SK-N-SH (cell line): ENCODE measurements around the gene DNAJC5. TPM values are rescaled to one million over a fixed set of nuclear protein-coding genes. Genes with fewer than 3 reads are reported as not detected.

ENCODE experiments used
- CTCF ChIA-PET: fragments of 300-600, 350-600 bp; formaldehyde crosslinking; extraction: SDS; loops from one replicate; lab custom pipeline; 2021; lab: Yijun Ruan, JAX
- POLR2A ChIA-PET: fragments of 350-600 bp; sonication (Branson Sonifier 250); formaldehyde crosslinking; extraction: SDS; loops from one replicate; lab custom pipeline; 2020; ENCODE audit warnings: antibody characterized with exemption, inconsistent platforms; lab: Yijun Ruan, JAX
- DNase-seq: peaks from one replicate; pipeline ENCODE4 v3.0.0; 2012
- H2AFZ ChIP-seq: fragments of 200-600 bp; sonication (generic); 2 replicates; pipeline ENCODE4 v1.8.1; 2016; ENCODE audit warnings: antibody characterized with exemption, mild to moderate bottlenecking, low read depth
- H3F3A ChIP-seq: fragments of 200-600 bp; sonication (generic); replicated peaks from 2 replicates; pipeline ENCODE3; 2016; ENCODE audit warnings: antibody characterized with exemption, mild to moderate bottlenecking; ENCODE audit not compliant: insufficient read depth
- H3K27ac ChIP-seq, 2 experiments: fragments of 200-500 bp in 1 of 2; fragments of 200-600 bp in 1 of 2; sonication (Bioruptor generic) in 1 of 2; sonication (generic), shearing (Covaris generic) in 1 of 2; 2 replicates each; pipeline versions ENCODE4 v1.5.1 to v1.6.1; 2014 to 2016; ENCODE audit warnings: low read depth in 2 of 2, inconsistent platforms in 1 of 2, low read length in 1 of 2, mild to moderate bottlenecking in 1 of 2, mixed read lengths in 1 of 2
- H3K27me3 ChIP-seq: fragments of 200-600 bp; sonication (generic), shearing (Covaris generic); 2 replicates; pipeline ENCODE4 v1.6.1; 2016; ENCODE audit warnings: mixed run types; ENCODE audit not compliant: insufficient read depth
- H3K36me3 ChIP-seq, 2 experiments: fragments of 200-500 bp in 1 of 2; fragments of 200-600 bp in 1 of 2; sonication (Bioruptor generic) in 1 of 2; sonication (generic) in 1 of 2; replicated peaks in 1 of 2; 2 replicates each; pipeline versions ENCODE3 to v1.5.1; 2014 to 2016; ENCODE audit warnings: low read length in 1 of 2, mild to moderate bottlenecking in 1 of 2; ENCODE audit not compliant: insufficient read depth in 2 of 2, control insufficient read depth in 1 of 2
- H3K4me1 ChIP-seq, 2 experiments: fragments of 200-500 bp in 1 of 2; fragments of 200-600 bp in 1 of 2; sonication (Bioruptor generic) in 1 of 2; sonication (generic), shearing (Covaris generic) in 1 of 2; 2 replicates each; pipeline versions ENCODE4 v1.5.1 to v1.6.1; 2014 to 2016; ENCODE audit warnings: low read depth in 1 of 2, low read length in 1 of 2, mixed run types in 1 of 2; ENCODE audit not compliant: insufficient read depth in 2 of 2, control insufficient read depth in 1 of 2
- H3K4me2 ChIP-seq: fragments of 200-600 bp; sonication (generic), shearing (Covaris generic); 2 replicates; pipeline ENCODE4 v1.6.1; 2017; ENCODE audit warnings: mixed run types
- H3K4me3 ChIP-seq, 2 experiments: fragments of 200-500 bp in 1 of 2; fragments of 200-600 bp in 1 of 2; sonication (Bioruptor generic) in 1 of 2; sonication (generic), shearing (Covaris generic) in 1 of 2; 2 replicates each; pipeline versions ENCODE4 v1.5.1 to v1.8.1; 2014 to 2016; ENCODE audit warnings: low read depth in 2 of 2, inconsistent platforms in 1 of 2, low read length in 1 of 2, mild to moderate bottlenecking in 1 of 2, mixed read lengths in 1 of 2, moderate library complexity in 1 of 2
- H3K79me2 ChIP-seq: fragments of 200-600 bp; sonication (generic); 2 replicates; pipeline ENCODE4 v1.8.1; 2017; ENCODE audit warnings: mild to moderate bottlenecking; ENCODE audit not compliant: insufficient read depth
- H3K9ac ChIP-seq: fragments of 200-600 bp; sonication (generic); 2 replicates; pipeline ENCODE4 v1.6.1; 2017; ENCODE audit warnings: mixed run types
- H3K9me2 ChIP-seq: fragments of 200-600 bp; sonication (generic); 2 replicates; pipeline ENCODE4 v1.6.1; 2017; ENCODE audit warnings: mixed run types
- H3K9me3 ChIP-seq: fragments of 200-600 bp; sonication (generic); 2 replicates; pipeline ENCODE4 v1.6.1; 2017; ENCODE audit warnings: mixed run types, mild to moderate bottlenecking, moderate library complexity
- H4K20me1 ChIP-seq: fragments of 200-600 bp; sonication (generic); 2 replicates; pipeline ENCODE4 v1.6.1; 2017; ENCODE audit warnings: mild to moderate bottlenecking, mixed run types; ENCODE audit not compliant: insufficient read depth
- ELF1 ChIP-seq: IDR thresholded peaks from 2 replicates; pipeline ENCODE4 v1.4.0; 2012
- EP300 ChIP-seq, 2 experiments: IDR thresholded peaks; 2 replicates each; pipeline versions ENCODE4 v1.4.0 to v1.6.1; 2012; ENCODE audit warnings: borderline replicate concordance in 1 of 2, low read depth in 1 of 2, low read length in 1 of 2
- FOSL2 ChIP-seq: IDR thresholded peaks from 2 replicates; pipeline ENCODE4 v1.4.0; 2012; ENCODE audit warnings: low read depth, mild to moderate bottlenecking, moderate library complexity, borderline replicate concordance
- FOXJ3 ChIP-seq: sonication (generic); formaldehyde crosslinking; IDR thresholded peaks from 2 replicates; pipeline ENCODE4 v1.5.1; 2020; ENCODE audit warnings: mild to moderate bottlenecking, missing genetic modification reagents
- GATA2 ChIP-seq: sonication (generic); formaldehyde crosslinking; IDR thresholded peaks from 2 replicates; pipeline ENCODE4 v1.5.0; 2020; ENCODE audit warnings: mild to moderate bottlenecking, missing genetic modification reagents
- JUND ChIP-seq: IDR thresholded peaks from 2 replicates; pipeline ENCODE4 v1.4.0; 2012
- MEF2A ChIP-seq: IDR thresholded peaks from 2 replicates; pipeline ENCODE4 v1.4.0; 2012; ENCODE audit warnings: low read depth, borderline replicate concordance
- PBX3 ChIP-seq: IDR thresholded peaks from 2 replicates; pipeline ENCODE4; 2012
- RCOR1 ChIP-seq: fragments of 150-350 bp; IDR thresholded peaks from 2 replicates; pipeline ENCODE4 v1.6.1; 2017; ENCODE audit warnings: antibody characterized with exemption, low read length
- SIN3A ChIP-seq: IDR thresholded peaks from 2 replicates; pipeline ENCODE4 v1.6.1; 2012; ENCODE audit warnings: low read depth, mild to moderate bottlenecking, low read length, moderate library complexity, borderline replicate concordance
- SMC3 ChIP-seq: IDR thresholded peaks from 2 replicates; pipeline ENCODE4 v1.6.1; 2012; ENCODE audit warnings: low read depth, low read length, improper control_type of control experiment
- TCF12 ChIP-seq: IDR thresholded peaks from 2 replicates; pipeline ENCODE4 v1.4.0; 2012
- USF2 ChIP-seq: fragments of 150-350 bp; IDR thresholded peaks from 2 replicates; pipeline ENCODE4 v1.6.1; 2017; ENCODE audit warnings: antibody characterized with exemption, low read length, low read depth, borderline replicate concordance
- WGBS: methylation state at CpG from one replicate; pipeline ENCODE4 v1.1.6; 2017; ENCODE audit warnings: low lambda C conversion rate; 5-methylcytosine and 5-hydroxymethylcytosine counted together
- polyA plus RNA-seq, 3 experiments: library from polyadenylated mRNA; depleted of rRNA; stranded (reverse); fragments of >200 nt; gene quantifications; 2 replicates each; pipeline ENCODE4 v1.2.3, GENCODE V29; 2012
- TF ChIP-seq, protein P1 (sequence below): fragments of 150-350 bp; IDR thresholded peaks from 2 replicates; pipeline ENCODE4 v1.6.1; 2016; ENCODE audit warnings: mild to moderate bottlenecking, low read depth, low read length

DNAJC5 gene
- polyA plus RNA-seq, 1 of the 3 experiments (the other 2 are of a cell fraction): 24.2 TPM

DNA sequence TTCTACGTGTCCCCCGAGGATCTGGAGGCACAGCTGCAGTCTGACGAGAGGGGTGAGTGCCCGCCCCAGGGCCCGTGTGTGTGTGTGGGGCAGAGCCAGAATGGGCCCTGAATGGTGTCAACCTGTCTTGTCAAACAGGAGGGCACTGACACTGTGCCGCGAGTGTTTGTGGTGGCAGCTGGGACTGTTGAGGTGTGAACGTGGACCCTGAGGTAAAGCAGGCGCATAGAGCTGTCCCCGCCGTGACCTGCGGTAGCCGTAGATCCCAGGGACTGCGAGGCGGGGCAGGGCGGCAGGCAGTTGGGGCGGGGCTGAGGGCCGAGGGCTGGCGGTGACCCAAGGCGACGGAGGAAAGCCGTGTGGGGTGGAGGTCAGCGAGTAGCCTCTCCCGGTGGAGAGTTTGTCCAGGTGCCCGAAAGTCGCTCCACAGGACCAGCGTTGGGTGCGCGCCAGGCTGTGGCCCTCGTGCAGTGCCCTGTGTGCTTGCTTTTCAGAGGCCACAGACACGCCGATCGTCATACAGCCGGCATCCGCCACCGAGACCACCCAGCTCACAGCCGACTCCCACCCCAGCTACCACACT, 36.1 kb downstream of the DNAJC5 start (continued):
- TF ChIP-seq EP300 (IDR thresholded peaks at IDR 0.05; ENCODE audit: borderline replicate concordance in 1 of 2, low read depth in 1 of 2, low read length in 1 of 2): no peak
- TF ChIP-seq, all 33 proteins: peak for 0

DNA sequence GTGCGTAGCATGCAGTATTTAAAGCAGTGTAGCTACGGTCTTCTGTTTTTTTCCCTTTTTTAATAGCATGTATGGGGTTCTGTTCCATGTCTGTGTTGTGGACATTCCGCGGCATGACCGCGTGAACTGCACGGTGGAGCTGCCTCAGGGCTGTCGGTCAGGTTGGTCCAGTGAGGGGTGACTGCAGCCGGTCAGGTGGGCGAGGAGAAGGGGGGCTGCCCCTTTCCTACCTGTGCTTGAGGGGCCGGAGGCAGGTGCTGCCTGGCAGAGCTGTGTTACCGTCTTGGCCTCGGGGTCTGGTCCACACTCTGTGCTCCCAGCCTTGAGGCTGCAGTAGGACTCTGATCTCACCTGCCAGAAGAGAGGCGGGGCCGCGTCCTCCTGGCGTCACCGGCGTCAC, 36.8 kb downstream of the DNAJC5 start:
- H3K79me2 ChIP-seq: peaks cover 16% of the 10 kb centered on the region; the same call in 1 of the 2 replicates
- CTCF ChIA-PET: no interaction called here
- WGBS: 96% methylated on average over 18 of the region's 19 CpGs

GRCh38 chr20:63932606-63933160, 37.8 kb downstream of the DNAJC5 start:
- no peak overlapping the region for H3K4me2 ChIP-seq
- H3K27ac ChIP-seq: no peak overlapping the region
- no peak for DNase-seq
- TF ChIP-seq TCF12 (no peak), SIN3A (no peak), ELF1 (no peak), SMC3 (no peak), USF2 (no peak), GATA2 (CRISPR knock-in tag) (no peak)
- H3K9ac ChIP-seq: no peak overlapping the region
- POLR2A ChIA-PET: no interaction called here
- H3F3A ChIP-seq: no peaks in the 10 kb centered on the region
- no peaks in the 10 kb centered on the region for H3K27me3 ChIP-seq
- 94% methylated on average over 8 of the region's 17 CpGs for WGBS
- no peaks in the 10 kb centered on the region for H3K9me3 ChIP-seq
- H3K4me1 ChIP-seq: no peaks in the 10 kb centered on the region
- no peaks in the 10 kb centered on the region for H3K9me2 ChIP-seq
- H3K4me3 ChIP-seq: no peak overlapping the region
- H4K20me1 ChIP-seq: peaks cover 18% of the 10 kb centered on the region; the same call in 1 of the 2 replicates
- CTCF ChIA-PET: interaction anchor here (1.0 to 1.5 kb wide), 3 partner anchors 11 to 157 kb away, joined by 3 to 6 read pairs (median 3); no protein-coding TSS in a partner anchor
- H3K79me2 ChIP-seq: peaks cover 9% of the 10 kb centered on the region; the same call in 1 of the 2 replicates
- H3K36me3 ChIP-seq: peaks cover 13 to 60% of the 10 kb centered on the region in 2 experiments
- no peak overlapping the region for H2AFZ ChIP-seq

More for the DNA sequence above, 36.8 kb downstream of the DNAJC5 start:
- Histone ChIP-seq H3K9me3 (no peaks in the 10 kb centered on the region), H3K4me2 (no peak overlapping the region), H3K4me1 (no peaks in the 10 kb centered on the region), H3K27ac (no peak overlapping the region), H3K4me3 (no peak overlapping the region), H4K20me1 (peaks cover 26% of the 10 kb centered on the region; the same call in 1 of the 2 replicates), H3K9ac (no peak overlapping the region), H3K9me2 (no peaks in the 10 kb centered on the region), H3F3A (no peaks in the 10 kb centered on the region), H2AFZ (no peak overlapping the region), H3K36me3 (peaks cover 15 to 62% of the 10 kb centered on the region in 2 experiments), H3K27me3 (no peaks in the 10 kb centered on the region)
- TF ChIP-seq PBX3 (no peak), FOXJ3 (CRISPR knock-in tag) (no peak), FOSL2 (no peak), JUND (no peak), ELF1 (no peak), MEF2A (no peak), GATA2 (CRISPR knock-in tag) (no peak), RCOR1 (no peak)
- TF ChIP-seq, protein P1, sequence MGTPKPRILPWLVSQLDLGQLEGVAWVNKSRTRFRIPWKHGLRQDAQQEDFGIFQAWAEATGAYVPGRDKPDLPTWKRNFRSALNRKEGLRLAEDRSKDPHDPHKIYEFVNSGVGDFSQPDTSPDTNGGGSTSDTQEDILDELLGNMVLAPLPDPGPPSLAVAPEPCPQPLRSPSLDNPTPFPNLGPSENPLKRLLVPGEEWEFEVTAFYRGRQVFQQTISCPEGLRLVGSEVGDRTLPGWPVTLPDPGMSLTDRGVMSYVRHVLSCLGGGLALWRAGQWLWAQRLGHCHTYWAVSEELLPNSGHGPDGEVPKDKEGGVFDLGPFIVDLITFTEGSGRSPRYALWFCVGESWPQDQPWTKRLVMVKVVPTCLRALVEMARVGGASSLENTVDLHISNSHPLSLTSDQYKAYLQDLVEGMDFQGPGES: no peak
- POLR2A ChIA-PET: no interaction called here
- DNase-seq: no peak
